HG02571 (cell line): Measurements from ENCODE around the gene SULT2A1.
"Not testable (repeated sequence)": the region's sequence is repeated elsewhere in the genome, so short reads cannot be mapped to it uniquely, and the experiment has no call there.

Source experiments
- ATAC-seq: cut with Tn5 transposase; IDR thresholded peaks from one replicate; pipeline ENCODE4 v1.9.1; 2021; ENCODE audit warnings: mild to moderate bottlenecking, moderate library complexity; ENCODE audit not compliant: unreplicated experiment

Gene SULT2A1

DNA sequence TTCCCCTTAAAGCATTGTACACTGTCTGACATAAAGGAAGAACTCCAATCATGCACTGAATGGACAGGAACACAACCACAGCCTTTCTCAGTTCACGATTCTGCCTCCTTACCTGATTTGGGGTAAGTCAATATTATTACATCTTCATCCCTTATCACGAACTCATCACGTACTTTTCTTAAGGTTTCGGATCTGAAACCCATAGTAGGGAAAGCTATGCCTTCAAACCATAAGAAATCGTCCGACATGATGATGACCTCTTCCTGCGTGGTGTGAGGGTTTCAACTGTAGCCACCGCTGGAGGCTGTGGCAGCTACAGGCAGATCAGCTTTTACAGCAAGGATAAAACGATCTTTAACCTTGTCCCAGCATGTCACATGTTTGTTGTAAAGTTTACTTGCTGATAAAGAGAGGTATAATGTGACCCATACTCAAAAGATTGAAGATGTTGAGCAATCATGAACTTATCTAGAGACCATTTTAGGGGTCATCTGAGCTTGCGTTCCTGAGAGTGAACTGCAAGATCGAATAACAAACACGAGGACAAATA, at the start of gene SULT2A1:
Gene SULT2A1 (minus strand): TSS at position 306 of the 550 bp plus-strand sequence. CDS start 58 bp downstream, at position 248.
- no peak for ATAC-seq

DNA sequence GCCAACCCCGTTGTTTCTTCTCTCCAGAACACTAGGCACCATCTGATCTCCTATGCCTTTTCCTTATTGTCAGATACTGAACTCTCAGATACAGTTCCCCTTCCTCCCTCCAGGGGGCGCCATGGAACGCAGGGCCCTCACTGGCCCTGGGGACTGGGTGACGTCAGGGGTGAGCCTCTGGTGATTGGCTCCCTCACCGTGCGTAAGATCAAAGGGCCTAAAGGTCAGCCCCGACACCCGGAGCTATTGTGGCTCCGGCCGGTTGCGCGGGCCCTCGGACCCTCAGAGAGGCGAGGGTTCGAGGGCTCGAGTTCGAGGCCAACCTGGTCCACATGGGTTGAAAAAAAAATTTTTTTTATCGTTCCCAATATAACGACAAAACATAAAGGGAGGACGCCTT, 42.5 kb upstream of the SULT2A1 start:
- ATAC-seq: not testable (repeated sequence)

DNA sequence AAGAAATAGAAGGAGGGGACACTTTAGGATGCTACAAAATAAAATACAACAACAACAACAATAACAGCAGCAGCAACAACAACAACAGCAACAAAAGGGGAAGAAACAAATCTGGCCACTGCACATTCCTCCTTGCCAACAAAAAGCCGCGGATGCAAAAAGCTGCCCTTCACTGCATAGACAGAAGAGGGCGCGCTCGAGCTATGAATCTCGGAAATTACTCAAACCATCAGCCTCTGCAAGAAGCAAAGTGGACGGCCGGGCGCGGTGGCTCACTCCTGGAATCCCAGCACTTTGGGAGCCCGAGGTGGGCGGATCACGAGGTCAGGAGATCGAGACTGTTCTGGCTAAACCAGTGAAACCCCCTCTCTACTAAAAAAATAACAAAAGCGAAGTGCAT, 34.0 kb upstream of the SULT2A1 start:
- ATAC-seq: not testable (repeated sequence)

DNA sequence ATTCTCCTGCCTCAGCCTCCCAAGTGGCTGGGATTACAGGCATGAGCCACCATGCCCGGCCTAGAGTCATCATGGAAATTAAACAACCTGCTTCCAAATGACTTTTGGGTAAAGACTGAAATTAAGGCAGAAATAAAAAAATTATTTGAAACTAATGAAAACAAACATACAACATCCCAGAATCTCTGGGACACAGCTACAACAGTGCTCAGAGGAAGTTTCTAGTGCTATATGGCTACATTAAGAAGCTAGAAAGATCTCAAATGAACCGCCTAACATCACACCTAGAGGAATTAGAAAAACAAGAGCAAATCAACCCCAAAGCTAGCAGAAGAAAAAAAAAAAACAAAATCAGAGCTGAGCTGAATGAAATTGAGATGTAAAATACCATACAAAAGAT, 24.1 kb upstream of the SULT2A1 start:
- not testable (repeated sequence) for ATAC-seq

DNA sequence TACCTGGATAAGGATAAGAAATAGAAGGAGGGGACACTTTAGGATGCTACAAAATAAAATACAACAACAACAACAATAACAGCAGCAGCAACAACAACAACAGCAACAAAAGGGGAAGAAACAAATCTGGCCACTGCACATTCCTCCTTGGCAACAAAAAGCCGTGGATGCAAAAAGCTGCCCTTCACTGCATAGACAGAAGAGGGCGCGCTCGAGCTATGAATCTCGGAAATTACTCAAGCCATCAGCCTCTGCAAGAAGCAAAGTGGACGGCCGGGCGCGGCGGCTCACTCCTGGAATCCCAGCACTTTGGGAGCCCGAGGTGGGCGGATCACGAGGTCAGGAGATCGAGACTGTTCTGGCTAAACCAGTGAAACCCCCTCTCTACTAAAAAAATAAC, 23.2 kb upstream of the SULT2A1 start:
- ATAC-seq: not testable (repeated sequence)

DNA sequence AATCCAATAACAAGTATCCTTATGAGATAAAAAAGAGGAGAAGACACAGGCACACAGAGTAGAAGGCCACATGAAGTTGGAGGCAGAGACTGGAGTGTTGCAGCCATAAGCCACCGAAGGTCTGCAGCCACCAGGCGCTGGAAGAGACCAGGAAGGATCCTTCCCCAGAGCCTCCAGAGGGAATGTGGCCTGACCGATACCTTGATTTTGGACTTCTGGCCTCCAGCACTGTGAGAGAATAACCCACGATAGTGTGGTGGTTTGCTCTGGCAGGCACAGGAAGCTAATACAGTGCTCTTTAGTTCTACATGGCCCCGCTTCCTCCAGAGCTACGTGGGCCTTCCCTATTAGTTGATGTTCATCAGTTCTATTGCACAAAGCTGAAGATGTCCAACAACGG, 15.3 kb upstream of the SULT2A1 start:
- ATAC-seq: no peak

- no peak for ATAC-seq
Observed at GRCh38 chr19:47899335-47899734, 13.2 kb upstream of the SULT2A1 start.

DNA sequence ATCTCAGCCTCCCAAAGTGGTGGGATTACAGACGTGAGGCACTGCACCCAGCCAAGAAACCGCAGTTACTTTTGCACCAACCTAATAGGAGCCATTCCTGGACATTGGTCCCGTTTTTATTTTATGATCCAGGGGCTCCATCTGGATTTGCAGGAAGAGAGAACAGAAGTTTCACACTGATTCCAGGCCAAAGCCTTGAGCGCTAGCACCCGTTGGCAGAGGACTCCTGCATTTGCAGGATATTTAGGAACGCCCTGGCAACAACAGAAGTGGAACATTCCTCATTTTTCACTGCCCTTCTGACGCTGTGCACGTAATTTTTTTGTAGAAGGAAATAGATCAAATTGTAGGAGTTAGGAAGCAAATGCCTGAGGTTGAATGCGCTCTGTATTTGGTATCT, 11.7 kb upstream of the SULT2A1 start:
- no peak for ATAC-seq

- no peak for ATAC-seq
Observed at GRCh38 chr19:47896773-47897172, 10.7 kb upstream of the SULT2A1 start.

- no peak for ATAC-seq
Observed at GRCh38 chr19:47896019-47896418, 9.9 kb upstream of the SULT2A1 start.

GRCh38 chr19:47895165-47895782, 9.2 kb upstream of the SULT2A1 start:
- no peak for ATAC-seq

- no peak for ATAC-seq
Observed at GRCh38 chr19:47891923-47892666, 6.0 kb upstream of the SULT2A1 start.

- ATAC-seq: no peak
Observed at GRCh38 chr19:47891622-47891922, 5.5 kb upstream of the SULT2A1 start.

- ATAC-seq: no peak
Observed at GRCh38 chr19:47890865-47891621, 4.9 kb upstream of the SULT2A1 start.

DNA sequence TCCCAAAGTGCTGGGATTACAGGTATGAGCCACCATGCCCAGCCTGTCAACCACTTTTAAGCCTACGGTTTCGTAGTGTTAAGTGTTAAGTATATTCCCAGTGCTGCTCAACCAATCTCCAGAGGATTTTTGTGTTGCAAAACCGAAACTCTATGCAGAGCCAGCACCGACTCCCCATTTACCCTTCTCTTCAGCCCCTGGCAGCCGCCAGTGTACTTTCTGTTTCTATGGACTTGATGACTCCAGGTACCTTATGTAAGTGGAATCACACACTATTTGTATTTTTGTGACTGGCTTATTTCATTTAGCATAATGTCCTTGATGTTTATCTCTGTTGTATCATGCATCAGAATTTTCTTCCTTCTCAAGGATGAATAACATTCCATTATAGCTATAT, 1.1 kb downstream of the SULT2A1 start:
- ATAC-seq: no peak

DNA sequence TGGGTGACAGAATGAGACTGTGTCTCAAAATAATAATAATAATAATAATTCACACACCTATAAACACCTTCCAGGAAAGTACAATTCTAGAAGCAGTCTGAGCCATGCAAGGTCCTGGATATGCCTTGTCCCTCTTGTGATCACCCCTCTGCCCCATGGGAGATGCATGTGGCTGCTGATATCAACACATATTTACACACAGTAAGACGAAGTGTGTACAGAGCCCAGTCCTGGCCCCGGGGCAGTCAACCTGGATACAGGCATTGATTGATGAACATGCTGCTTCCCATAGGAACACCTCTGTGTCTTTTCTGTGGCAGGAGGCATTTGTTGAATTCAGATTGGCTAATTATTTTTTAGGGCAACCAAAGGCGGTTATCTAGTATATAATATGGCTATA, 3.2 kb downstream of the SULT2A1 start:
- no peak for ATAC-seq

- no peak for ATAC-seq
Observed at GRCh38 chr19:47881757-47882156, 4.4 kb downstream of the SULT2A1 start.

DNA sequence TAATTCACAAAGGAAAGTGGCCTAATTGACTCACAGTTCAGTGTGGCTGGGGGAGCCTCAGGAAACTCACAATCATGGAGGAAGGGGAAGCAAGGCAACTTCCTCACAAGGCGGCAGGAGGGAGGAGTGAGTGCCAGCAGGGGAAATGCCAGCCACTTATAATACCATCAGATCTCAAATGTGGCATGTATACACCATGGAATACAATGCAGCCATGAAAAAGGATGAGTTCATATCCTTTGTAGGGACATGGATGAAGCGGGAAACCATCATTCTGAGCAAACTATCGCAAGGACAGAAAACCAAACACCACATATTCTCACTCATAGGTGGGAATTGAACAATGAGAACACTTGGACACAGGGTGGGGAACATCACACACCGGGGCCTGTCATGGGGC, 6.7 kb downstream of the SULT2A1 start:
- not testable (repeated sequence) for ATAC-seq

GRCh38 chr19:47878906-47879305, 7.2 kb downstream of the SULT2A1 start:
- ATAC-seq: no peak

DNA sequence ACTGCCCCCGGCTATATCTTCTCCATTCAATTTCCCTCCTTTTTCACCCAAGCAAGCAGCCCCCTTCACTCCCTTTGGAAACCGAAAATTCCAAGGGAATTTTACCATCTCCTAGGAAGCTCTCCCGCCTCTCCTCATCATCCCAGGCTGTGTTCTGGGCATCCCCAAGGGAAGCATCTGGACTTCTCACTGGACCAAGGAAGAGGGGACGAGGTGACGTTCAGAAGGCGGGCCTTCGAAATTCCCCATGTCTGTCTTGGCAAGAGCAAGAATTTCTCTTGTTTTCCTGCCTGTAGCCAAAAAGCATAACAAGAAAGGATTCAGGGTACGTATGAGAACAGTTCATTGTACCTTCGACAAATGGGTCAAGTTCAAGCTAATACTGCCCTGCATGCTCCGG, 20.9 kb downstream of the SULT2A1 start:
- ATAC-seq: no peak

GRCh38 chr19:47863514-47863936, 22.6 kb downstream of the SULT2A1 start:
- ATAC-seq: no peak

GRCh38 chr19:47861630-47862029, 24.5 kb downstream of the SULT2A1 start:
- no peak for ATAC-seq
